Suprapubic skin (tissue), 4 donors: ENCODE data around the gene TMEM18.

Experiments used
- CTCF ChIP-seq, 2 donors: fragments of 200-600 bp in 1 of 2; fragments of 450-650 bp in 1 of 2; sonication (generic) in 1 of 2; IDR thresholded peaks; one replicate each; pipeline ENCODE4 v1.5.1; 2016 to 2019; ENCODE audit warnings: antibody characterized with exemption in 2 of 2, mild to moderate bottlenecking in 1 of 2, moderate library complexity in 1 of 2
- EP300 ChIP-seq: sonication (generic); formaldehyde crosslinking; IDR thresholded peaks from one replicate; pipeline ENCODE4 v1.6.1; 2017; ENCODE audit warnings: antibody characterized with exemption
- POLR2AphosphoS5 ChIP-seq, 3 donors: sonication (generic); formaldehyde crosslinking; IDR thresholded peaks; one replicate each; pipeline ENCODE4 v1.6.1; 2017; ENCODE audit warnings: antibody characterized with exemption in 3 of 3

- TF ChIP-seq POLR2AphosphoS5 (IDR thresholded peaks at IDR 0.05) (peak; percentile 58 to 95 (median 80)), CTCF (IDR thresholded peaks at IDR 0.05) (peak in 1 of 2 donors; percentile 21), EP300 (no peak)
These were observed at the start of gene TMEM18 for GRCh38 chr2:677056-677958.
